NCI-H2107 treated with DMSO at 0.1 percent for 48 hours (cell line): ENCODE results near the gene ADAMTS17.
"Not testable (repeated sequence)": the region's sequence is repeated elsewhere in the genome, so short reads cannot be mapped to it uniquely, and the experiment has no call there.

Experiments used
- DNase-seq: peaks from one replicate; lab custom pipeline; 2025; ENCODE audit not compliant: unreplicated experiment; lab: John Stamatoyannopoulos, UW

The ADAMTS17 gene

DNA sequence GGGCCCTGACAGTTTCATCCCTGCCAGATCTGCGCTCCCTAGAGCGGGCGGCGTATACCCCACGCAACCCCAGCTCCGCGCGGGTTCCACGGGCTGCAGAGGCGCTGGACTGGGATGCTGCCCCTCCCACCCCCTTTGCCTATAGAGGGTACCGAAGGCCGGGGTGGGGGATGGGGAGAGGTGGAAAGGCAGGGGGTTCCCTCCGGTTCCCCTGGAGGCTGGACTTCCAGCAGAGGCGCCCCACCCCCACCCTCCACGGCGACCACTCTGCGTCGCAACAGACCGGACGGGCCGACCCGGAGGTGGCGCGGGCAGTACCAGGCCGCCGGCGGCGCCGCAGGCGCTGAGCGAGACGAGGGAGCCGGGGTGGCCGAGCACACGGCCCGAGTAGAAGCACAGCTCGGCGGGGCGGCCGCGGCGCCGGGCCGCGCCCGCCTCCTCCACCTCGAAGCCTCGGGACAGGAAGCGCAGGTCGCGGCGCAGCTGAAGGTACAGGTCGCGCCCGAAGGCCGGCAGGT is 995 bp downstream of the ADAMTS17 start:
- no peak for DNase-seq

- DNase-seq = no peak
Observed at GRCh38 chr15:100339999-100340398, 1.8 kb downstream of the ADAMTS17 start.

DNA sequence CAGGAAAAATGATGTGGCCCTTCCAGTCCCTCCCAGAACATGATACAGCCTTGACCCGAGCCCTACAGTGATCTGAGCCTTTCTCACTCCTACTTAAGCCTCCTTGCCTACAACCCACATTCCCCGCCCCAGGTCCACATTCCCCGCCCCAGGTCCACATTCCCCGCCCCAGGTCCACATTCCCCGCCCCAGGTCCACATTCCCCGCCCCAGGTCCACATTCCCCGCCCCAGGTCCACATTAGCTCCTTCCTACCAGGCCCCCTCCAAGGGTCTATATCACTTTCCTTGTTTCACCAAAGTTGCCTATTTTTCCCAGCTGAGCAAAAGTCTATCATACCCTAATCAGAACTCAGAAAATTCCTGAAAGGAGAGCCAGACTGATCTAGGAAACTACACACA is 2.3 kb downstream of the ADAMTS17 start:
- not testable (repeated sequence) for DNase-seq

DNA sequence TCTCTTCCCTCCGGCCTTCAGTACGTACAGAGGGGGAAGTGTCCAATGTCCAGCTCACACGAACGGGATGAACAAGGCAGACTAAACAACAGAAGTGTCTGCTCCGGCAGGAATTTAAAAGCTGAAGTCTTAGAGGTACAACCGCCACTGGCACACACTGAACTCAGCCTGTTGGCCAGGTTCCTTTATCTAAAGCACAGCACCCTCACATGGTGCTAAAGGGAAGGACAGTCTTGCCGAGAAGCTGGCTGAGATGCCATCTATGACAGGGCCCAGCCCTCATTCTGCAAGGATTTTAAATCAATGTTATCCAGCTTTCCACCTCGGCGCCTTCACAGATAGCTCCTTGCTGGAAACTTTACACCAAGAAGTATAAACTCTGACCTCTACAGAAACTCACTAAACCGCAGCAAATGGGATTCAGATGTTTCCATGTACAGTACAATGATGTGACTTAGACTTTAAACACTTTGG is 2.8 kb downstream of the ADAMTS17 start:
- DNase-seq = no peak

DNA sequence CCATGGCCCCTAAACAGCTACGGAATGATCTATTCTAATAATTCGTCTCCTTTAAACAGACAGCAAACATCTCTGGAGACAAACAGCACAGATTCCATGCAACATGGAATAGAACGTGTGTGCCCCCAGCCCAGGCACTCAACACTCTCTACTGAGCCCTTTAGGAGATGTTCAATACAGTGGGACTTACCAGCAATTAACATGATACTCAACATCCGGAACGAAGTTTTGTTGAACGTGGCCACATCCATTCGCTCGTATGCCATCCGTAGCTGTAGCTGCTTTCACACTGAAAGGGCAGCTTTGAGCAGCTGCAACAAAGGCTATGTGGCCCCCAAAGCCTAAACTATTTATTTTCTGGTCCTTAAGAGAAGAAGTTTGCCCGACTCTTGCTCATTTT is 3.5 kb downstream of the ADAMTS17 start:
- no peak for DNase-seq

DNA sequence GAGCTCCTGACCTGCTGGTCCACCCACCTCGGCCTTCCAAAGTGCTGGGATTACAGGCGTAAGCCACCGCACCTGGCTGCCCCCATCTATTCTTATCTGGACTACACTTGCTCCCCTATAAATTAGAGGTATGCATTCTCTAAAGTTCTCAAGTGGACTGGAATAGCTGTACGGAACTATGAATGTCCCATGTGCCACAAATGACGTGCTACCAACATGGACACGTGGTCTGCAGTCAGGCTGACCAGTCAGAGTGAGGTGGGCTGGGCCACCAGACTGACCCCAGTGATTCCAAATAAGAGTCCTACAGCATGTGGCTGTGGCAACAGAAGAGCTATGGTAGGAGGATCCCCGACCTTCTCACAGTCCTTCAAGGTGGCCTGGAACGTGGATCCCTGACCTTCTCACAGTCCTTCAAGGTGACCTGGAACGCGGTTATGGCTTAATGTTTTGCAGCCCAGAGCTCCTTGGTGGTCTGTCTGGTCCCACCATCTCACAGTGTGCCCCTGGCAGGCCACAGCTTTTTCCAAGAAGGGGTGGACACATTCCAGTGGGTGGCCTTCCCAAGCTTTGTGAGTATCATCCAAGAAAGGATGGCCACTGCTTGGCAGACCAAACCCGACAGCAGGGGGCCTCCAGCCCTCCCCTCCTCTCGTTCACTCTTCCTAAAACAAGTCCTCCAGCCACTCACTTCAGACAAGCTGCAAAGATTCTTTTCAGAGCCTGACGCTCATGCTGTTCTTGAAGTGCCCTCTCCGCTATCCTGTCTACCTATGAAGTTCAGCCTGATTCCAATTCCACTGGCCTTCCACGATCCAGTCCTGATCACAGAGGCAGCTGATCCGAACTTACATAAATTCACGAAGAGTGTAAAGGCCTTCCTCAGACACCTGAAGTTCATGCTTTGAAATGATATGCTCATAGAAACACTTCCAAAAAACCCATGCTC is 4.4 kb downstream of the ADAMTS17 start:
- no peak for DNase-seq

- DNase-seq = no peak
Observed at GRCh38 chr15:100336061-100336460, 5.7 kb downstream of the ADAMTS17 start.

DNA sequence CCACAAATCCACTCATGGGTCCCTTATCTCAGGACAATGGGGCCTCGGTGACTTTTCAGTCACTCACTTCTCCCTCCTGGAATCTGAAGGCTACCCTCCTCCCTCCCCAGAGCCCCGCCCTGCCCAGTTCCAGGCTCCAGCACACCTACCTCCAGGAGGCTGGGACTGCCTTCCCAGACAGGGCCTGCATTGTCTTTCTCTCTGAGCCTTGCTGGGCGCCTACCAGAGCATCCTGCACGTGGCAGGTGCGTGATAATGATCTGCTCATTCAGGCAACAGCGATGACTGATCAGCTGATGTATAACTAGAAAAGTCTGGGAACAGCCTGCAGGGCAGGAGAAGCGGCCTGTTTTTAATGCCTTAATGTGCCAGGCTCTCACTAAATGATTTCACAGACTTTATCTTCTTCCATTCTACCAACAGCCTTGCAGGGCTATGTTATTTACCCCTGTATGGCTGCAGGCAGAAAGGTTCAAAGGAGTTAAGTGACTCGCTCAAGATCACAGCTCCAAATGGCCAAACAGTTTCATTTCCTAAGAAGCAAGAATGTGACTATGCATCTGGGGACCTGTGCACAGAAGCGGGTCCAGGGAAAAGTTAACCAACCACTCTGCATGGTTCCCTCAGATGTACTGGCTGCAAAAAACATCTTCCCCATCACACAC is 6.3 kb downstream of the ADAMTS17 start:
- no peak for DNase-seq

DNA sequence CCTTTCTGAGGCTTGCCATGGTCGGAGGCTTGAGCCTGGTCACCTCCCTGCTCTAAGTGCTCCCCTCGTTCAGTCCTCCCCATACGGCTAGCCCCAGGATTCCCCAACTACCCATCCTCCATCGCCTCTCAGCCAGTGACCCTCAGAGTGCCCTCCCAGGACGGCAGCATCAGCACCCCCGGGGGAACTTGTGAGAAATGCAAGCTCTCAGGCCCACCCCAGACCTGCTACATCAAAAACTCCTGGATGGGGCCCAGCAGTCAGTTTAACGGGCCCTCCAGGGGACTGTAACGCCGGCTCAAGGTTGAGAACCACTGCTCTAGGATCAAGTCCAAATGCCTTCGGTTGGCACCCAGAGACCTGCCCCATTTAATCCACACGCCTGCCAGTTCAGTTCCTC is 6.9 kb downstream of the ADAMTS17 start:
- no peak for DNase-seq

- DNase-seq = no peak
Observed at GRCh38 chr15:100334456-100334855, 7.3 kb downstream of the ADAMTS17 start.

GRCh38 chr15:100334015-100334414 is 7.8 kb downstream of the ADAMTS17 start:
- no peak for DNase-seq

GRCh38 chr15:100333236-100333635 is 8.5 kb downstream of the ADAMTS17 start:
- DNase-seq = no peak

- no peak for DNase-seq
Observed at GRCh38 chr15:100332721-100333120, 9.1 kb downstream of the ADAMTS17 start.

DNA sequence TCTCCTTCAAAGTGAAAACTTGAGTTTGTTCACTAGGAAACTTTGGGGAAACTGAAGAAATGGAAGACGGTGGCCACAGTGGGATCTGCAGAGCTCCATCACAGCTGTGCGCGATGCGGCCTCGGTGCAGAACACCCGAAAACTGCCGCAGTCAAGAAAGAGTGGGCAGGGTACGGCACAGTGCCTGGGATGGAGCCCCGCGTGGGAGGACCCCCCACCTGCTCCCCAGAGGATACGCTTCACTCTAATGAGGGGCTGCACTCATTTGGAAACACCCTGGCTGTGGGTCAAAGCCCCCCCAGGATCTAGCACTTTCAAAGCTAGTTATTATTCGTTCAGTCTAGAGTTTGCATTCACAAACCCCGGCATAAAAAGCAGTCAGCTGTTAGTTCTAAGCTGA is 9.5 kb downstream of the ADAMTS17 start:
- DNase-seq = no peak

- no peak for DNase-seq
Observed at GRCh38 chr15:100330629-100331215, 11.1 kb downstream of the ADAMTS17 start.

- DNase-seq = no peak
Observed at GRCh38 chr15:100330221-100330620, 11.6 kb downstream of the ADAMTS17 start.

DNA sequence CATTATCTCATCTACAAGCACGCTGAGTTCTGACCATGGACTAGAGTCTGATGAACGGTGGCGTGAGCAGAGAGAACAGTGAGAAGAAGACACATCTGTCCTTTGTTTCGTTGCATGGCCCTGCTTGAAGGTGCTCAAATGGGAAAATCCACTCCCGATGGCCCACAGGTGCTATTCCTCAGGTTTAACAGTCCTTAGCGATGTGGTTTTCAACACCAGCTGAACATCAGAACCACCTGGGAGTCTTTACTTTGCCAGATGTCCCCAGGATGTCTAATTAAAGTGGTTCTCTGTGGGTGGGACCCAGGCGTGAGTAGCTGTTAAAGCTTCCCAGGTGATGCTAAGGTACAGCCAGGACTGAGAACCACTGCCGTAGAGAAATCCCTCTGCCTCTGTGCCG is 13.0 kb downstream of the ADAMTS17 start:
- DNase-seq = no peak

GRCh38 chr15:100318880-100319279 is 22.9 kb downstream of the ADAMTS17 start:
- DNase-seq = no peak

DNA sequence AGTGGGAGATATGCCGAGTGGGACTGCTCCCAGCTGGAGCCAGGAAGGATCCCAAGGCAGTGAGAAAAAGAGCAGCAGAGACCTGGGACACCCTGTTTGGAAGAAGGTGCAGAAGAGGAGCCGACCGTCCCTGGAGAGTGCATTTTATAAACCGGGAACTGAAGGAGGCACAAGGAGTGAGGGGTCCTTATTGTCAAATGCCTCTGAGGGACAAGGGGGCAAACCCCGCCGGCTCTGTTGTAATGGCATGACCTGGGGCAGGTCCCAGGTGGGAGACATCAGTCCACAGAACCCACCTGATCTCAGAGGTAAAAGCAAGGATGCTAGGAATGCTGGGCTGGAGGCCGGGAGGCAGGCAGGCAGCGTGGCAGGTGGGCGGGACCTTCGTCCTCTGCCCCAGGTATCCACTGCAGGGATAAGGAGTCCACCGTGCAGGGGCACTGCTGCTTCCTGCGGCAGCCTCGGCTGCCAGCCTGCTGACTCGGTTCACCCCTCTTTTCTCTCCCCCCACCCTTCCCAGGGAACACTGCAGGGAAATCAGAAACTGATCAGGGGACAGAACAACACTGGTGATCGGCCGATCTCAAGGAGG is 26.9 kb downstream of the ADAMTS17 start:
- DNase-seq = no peak

- DNase-seq = no peak
Observed at GRCh38 chr15:100311833-100312476, 29.8 kb downstream of the ADAMTS17 start.

- DNase-seq = no peak
Observed at GRCh38 chr15:100311154-100311625, 30.6 kb downstream of the ADAMTS17 start.
